Measurements from ENCODE around the gene DISC1. TPM values are rescaled to one million over a fixed set of nuclear protein-coding genes. Genes with fewer than 3 reads are reported as not detected.

The DISC1 gene
- total RNA-seq, 1 donor from 2014 or later: 3.5 TPM

GRCh38 chr1:231625975-231626534 lies 535 bp upstream of the DISC1 start:
- TF ChIP-seq, protein P1, sequence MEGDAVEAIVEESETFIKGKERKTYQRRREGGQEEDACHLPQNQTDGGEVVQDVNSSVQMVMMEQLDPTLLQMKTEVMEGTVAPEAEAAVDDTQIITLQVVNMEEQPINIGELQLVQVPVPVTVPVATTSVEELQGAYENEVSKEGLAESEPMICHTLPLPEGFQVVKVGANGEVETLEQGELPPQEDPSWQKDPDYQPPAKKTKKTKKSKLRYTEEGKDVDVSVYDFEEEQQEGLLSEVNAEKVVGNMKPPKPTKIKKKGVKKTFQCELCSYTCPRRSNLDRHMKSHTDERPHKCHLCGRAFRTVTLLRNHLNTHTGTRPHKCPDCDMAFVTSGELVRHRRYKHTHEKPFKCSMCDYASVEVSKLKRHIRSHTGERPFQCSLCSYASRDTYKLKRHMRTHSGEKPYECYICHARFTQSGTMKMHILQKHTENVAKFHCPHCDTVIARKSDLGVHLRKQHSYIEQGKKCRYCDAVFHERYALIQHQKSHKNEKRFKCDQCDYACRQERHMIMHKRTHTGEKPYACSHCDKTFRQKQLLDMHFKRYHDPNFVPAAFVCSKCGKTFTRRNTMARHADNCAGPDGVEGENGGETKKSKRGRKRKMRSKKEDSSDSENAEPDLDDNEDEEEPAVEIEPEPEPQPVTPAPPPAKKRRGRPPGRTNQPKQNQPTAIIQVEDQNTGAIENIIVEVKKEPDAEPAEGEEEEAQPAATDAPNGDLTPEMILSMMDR (IDR thresholded peaks at IDR 0.05; ENCODE audit: borderline replicate concordance): no peak
- Histone ChIP-seq H3K27me3 (ENCODE audit: low read depth) (peaks cover 14% of the 10 kb centered on the region), H3K9me3 (replicated peaks) (no peaks in the 10 kb centered on the region), H3K27ac (replicated peaks) (peak overlapping the region; percentile 96), H3K4me3 (peak overlapping the region; percentile 95), H3K4me1 (peaks cover 43% of the 10 kb centered on the region), H3K36me3 (no peaks in the 10 kb centered on the region)
- no peak for DNase-seq
- intact Hi-C loops (cut with micrococcal nuclease): no loop called here

- Histone ChIP-seq H3K4me3 (peak overlapping the region; percentile 95), H3K4me1 (peaks cover 43% of the 10 kb centered on the region)
These were observed 493 bp downstream of the DISC1 start for GRCh38 chr1:231626951-231627614.

GRCh38 chr1:231628207-231628876 lies 1.8 kb downstream of the DISC1 start:
- intact Hi-C loops (cut with micrococcal nuclease): no loop called here
- Histone ChIP-seq H3K27ac (replicated peaks) (peak overlapping the region; percentile 96), H3K36me3 (no peaks in the 10 kb centered on the region), H3K9me3 (replicated peaks) (no peaks in the 10 kb centered on the region), H3K4me1 (peaks cover 43% of the 10 kb centered on the region), H3K4me3 (no peak overlapping the region), H3K27me3 (ENCODE audit: low read depth) (peaks cover 4% of the 10 kb centered on the region)
- TF ChIP-seq, protein P1 (IDR thresholded peaks at IDR 0.05; ENCODE audit: borderline replicate concordance): no peak
- DNase-seq: no peak

More at GRCh38 chr1:231626951-231627614, 493 bp downstream of the DISC1 start:
- H3K27me3 ChIP-seq (ENCODE audit: low read depth): peaks cover 14% of the 10 kb centered on the region
- H3K36me3 ChIP-seq: no peaks in the 10 kb centered on the region
- TF ChIP-seq, protein P1 (IDR thresholded peaks at IDR 0.05; ENCODE audit: borderline replicate concordance): peak; percentile 36
- intact Hi-C loops (cut with micrococcal nuclease): no loop called here
- no peaks in the 10 kb centered on the region for H3K9me3 ChIP-seq (replicated peaks)
- peak overlapping the region; percentile 96 for H3K27ac ChIP-seq (replicated peaks)
- peak; percentile 80 for DNase-seq

DNA sequence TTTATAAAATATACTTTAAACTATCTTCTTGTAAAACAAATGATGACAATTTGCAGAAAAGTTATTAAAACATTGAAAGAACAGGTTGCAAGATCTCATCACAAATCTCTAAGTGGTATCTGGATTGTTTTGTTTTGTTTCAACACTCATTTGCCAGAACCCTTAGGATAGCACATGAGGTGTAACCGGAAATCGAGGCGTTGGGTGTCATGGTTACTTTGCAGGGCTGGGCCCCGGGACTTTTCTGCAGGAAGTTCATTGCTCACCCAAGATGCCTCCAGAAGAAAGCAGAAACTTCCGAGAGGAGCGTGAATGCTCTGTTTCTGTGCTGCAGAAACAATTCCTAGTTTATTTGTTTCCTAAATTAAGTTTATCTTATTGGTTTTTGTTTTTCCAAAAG lies 2.5 kb downstream of the DISC1 start:
- Histone ChIP-seq H3K9me3 (replicated peaks) (no peaks in the 10 kb centered on the region), H3K27ac (replicated peaks) (peak overlapping the region; percentile 96), H3K4me1 (peaks cover 43% of the 10 kb centered on the region), H3K4me3 (no peak overlapping the region), H3K36me3 (no peaks in the 10 kb centered on the region), H3K27me3 (ENCODE audit: low read depth) (peaks cover under 1% of the 10 kb centered on the region)
- intact Hi-C loops (cut with micrococcal nuclease): no loop called here
- TF ChIP-seq, protein P1 (IDR thresholded peaks at IDR 0.05; ENCODE audit: borderline replicate concordance): no peak
- DNase-seq: peak; percentile 31

- Histone ChIP-seq H3K27me3 (ENCODE audit: low read depth) (no peaks in the 10 kb centered on the region), H3K4me1 (peaks cover 43% of the 10 kb centered on the region), H3K9me3 (replicated peaks) (no peaks in the 10 kb centered on the region), H3K36me3 (no peaks in the 10 kb centered on the region), H3K27ac (replicated peaks) (no peak overlapping the region), H3K4me3 (no peak overlapping the region)
- intact Hi-C loops (cut with micrococcal nuclease): no loop called here
- DNase-seq: no peak
- TF ChIP-seq, protein P1 (IDR thresholded peaks at IDR 0.05; ENCODE audit: borderline replicate concordance): no peak
These were observed 4.1 kb downstream of the DISC1 start for GRCh38 chr1:231630558-231631205.
